MM.1S (cell line): Measurements from ENCODE around the gene RAPGEF4.

Source experiments
- DNase-seq: peaks from one replicate; pipeline ENCODE4 v3.0.0-alpha.2; 2015
- H2AFZ ChIP-seq: fragments of 300-600 bp; sonication (generic); 2 replicates; pipeline ENCODE4 v1.6.0; 2016; ENCODE audit warnings: antibody characterized with exemption, low read length
- H3F3A ChIP-seq: fragments of 300-600 bp; sonication (generic); 2 replicates; pipeline ENCODE4 v1.6.1; 2016; ENCODE audit warnings: mild to moderate bottlenecking, antibody characterized with exemption, low read length, moderate library complexity, mixed read lengths; ENCODE audit not compliant: insufficient read depth
- H3K27ac ChIP-seq: fragments of 300-600 bp; sonication (generic); 2 replicates; pipeline ENCODE4 v1.5.1; 2016; ENCODE audit warnings: mild to moderate bottlenecking, low read length
- H3K27me3 ChIP-seq: fragments of 300-600 bp; sonication (generic); replicated peaks from 2 replicates; pipeline ENCODE4 v1.6.0; 2016; ENCODE audit warnings: low read length; ENCODE audit not compliant: insufficient read depth
- H3K36me3 ChIP-seq: fragments of 300-600 bp; sonication (generic); replicated peaks from 2 replicates; pipeline ENCODE4 v1.6.1; 2016; ENCODE audit warnings: mild to moderate bottlenecking, low read length, mixed read lengths; ENCODE audit not compliant: insufficient read depth
- H3K4me1 ChIP-seq: fragments of 300-600 bp; sonication (generic); 2 replicates; pipeline ENCODE4 v1.6.1; 2016; ENCODE audit warnings: low read length, mixed read lengths
- H3K4me2 ChIP-seq: fragments of 300-600 bp; sonication (generic); 2 replicates; pipeline ENCODE4 v1.6.0; 2016; ENCODE audit warnings: low read depth, low read length
- H3K4me3 ChIP-seq: fragments of 300-600 bp; sonication (generic); 2 replicates; pipeline ENCODE4 v1.5.1; 2016; ENCODE audit warnings: low read length, mixed read lengths
- H3K79me2 ChIP-seq: fragments of 300-600 bp; sonication (generic); 2 replicates; pipeline ENCODE4 v1.6.1; 2016; ENCODE audit warnings: mixed run types, low read length, mixed read lengths
- H3K9ac ChIP-seq: fragments of 300-600 bp; sonication (generic); 2 replicates; pipeline ENCODE4 v1.6.1; 2016; ENCODE audit warnings: low read length, mixed read lengths
- H3K9me2 ChIP-seq: fragments of 300-600 bp; sonication (generic); replicated peaks from 2 replicates; pipeline ENCODE4 v1.6.1; 2016; ENCODE audit warnings: mild to moderate bottlenecking, low read length, mixed read lengths; ENCODE audit not compliant: insufficient read depth
- H3K9me3 ChIP-seq: fragments of 300-600 bp; sonication (generic); replicated peaks from 2 replicates; pipeline ENCODE4 v1.6.1; 2016; ENCODE audit warnings: mild to moderate bottlenecking, low read length, mixed read lengths; ENCODE audit not compliant: insufficient read depth
- H4K20me1 ChIP-seq: fragments of 300-600 bp; sonication (generic); 2 replicates; pipeline ENCODE4 v1.6.1; 2016; ENCODE audit warnings: mild to moderate bottlenecking, low read length, moderate library complexity, mixed read lengths; ENCODE audit not compliant: insufficient read depth
- CTCF ChIP-seq: fragments of 300-600 bp; sonication (generic); IDR thresholded peaks from 2 replicates; pipeline ENCODE4 v1.5.1; 2016; ENCODE audit warnings: antibody characterized with exemption, low read length, mixed read lengths
- EZH2 ChIP-seq: fragments of 300-600 bp; sonication (generic); optimal IDR thresholded peaks from 2 replicates; pipeline ENCODE3; 2017; ENCODE audit warnings: low read depth, mild to moderate bottlenecking, antibody characterized with exemption, low read length, mixed read lengths
- EZH2phosphoT487 ChIP-seq: fragments of 300-600 bp; sonication (generic); IDR thresholded peaks from 2 replicates; pipeline ENCODE4 v1.6.1; 2018; ENCODE audit warnings: antibody characterized with exemption, low read length

The RAPGEF4 gene

DNA sequence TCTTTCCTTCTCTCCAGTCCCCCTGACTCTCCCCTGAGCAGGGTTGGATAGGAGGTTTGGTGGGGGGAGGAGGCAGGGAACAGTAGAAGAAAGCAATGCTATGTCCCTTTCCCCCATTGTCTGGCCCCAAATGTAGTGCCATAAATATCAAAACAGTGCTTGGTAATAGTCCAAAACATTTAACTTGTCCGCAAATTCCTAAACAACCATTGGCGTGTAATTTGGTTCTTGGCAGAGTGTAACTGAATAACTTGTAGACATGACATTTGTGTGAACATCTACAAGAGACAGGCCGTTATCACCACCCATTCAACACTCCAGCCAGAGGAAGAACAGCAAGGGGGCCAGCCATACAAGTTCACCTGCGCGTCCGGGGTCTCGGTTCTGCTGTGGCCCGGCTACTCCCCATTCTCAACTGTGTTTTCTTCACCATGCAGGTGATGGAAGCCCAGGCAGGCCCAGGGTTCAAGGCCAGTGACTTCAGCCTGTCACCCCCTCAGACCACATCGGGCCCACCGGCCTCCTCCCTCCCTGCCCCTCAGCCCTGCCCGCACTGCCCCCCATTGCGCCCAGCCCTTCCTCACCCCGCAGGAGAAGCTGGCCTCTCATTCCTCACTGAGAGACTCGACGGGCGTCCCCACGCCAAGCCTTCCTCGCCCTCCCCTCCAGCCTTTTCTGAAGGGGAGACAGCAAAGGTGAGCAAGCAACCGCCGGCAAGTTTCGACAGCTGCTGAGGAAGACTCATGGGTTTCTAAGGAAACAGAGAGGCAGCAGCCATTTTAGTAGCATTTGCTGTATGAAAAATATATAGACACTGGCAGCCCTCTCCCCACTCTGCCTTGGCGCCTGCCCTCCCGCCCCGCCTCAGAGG lies 699 bp upstream of the RAPGEF4 start:
- Histone ChIP-seq H3K27me3 (no peaks in the 10 kb centered on the region), H3K4me3 (no peak overlapping the region), H3K79me2 (no peaks in the 10 kb centered on the region), H2AFZ (no peak overlapping the region), H3K4me1 (no peaks in the 10 kb centered on the region), H3K9me3 (no peaks in the 10 kb centered on the region), H3F3A (no peaks in the 10 kb centered on the region), H3K36me3 (no peaks in the 10 kb centered on the region), H4K20me1 (no peaks in the 10 kb centered on the region), H3K27ac (no peak overlapping the region), H3K9ac (no peak overlapping the region), H3K4me2 (peak overlapping the region; percentile 15; the same call in 1 of the 2 replicates), H3K9me2 (no peaks in the 10 kb centered on the region)
- no peak for DNase-seq
- TF ChIP-seq CTCF (no peak), EZH2phosphoT487 (no peak), EZH2 (no peak)

GRCh38 chr2:172736424-172737174 lies 954 bp downstream of the RAPGEF4 start:
- Histone ChIP-seq H3K4me2 (no peak overlapping the region), H3K27ac (no peak overlapping the region), H4K20me1 (no peaks in the 10 kb centered on the region), H3F3A (no peaks in the 10 kb centered on the region), H3K27me3 (no peaks in the 10 kb centered on the region), H3K9me2 (no peaks in the 10 kb centered on the region), H3K36me3 (no peaks in the 10 kb centered on the region), H2AFZ (no peak overlapping the region), H3K79me2 (no peaks in the 10 kb centered on the region), H3K9ac (no peak overlapping the region), H3K4me1 (no peaks in the 10 kb centered on the region), H3K4me3 (no peak overlapping the region), H3K9me3 (no peaks in the 10 kb centered on the region)
- no peak for DNase-seq
- TF ChIP-seq EZH2 (no peak), CTCF (no peak), EZH2phosphoT487 (no peak)

- no peaks in the 10 kb centered on the region for H3F3A ChIP-seq
- H3K4me1 ChIP-seq, result no peaks in the 10 kb centered on the region
- no peak for TF ChIP-seq CTCF
- no peak for TF ChIP-seq EZH2
- TF ChIP-seq EZH2phosphoT487, result no peak
- H3K36me3 ChIP-seq, result no peaks in the 10 kb centered on the region
- no peak overlapping the region for H2AFZ ChIP-seq
- no peak overlapping the region for H3K27ac ChIP-seq
- H3K9ac ChIP-seq, result no peak overlapping the region
- no peaks in the 10 kb centered on the region for H3K9me3 ChIP-seq
- no peaks in the 10 kb centered on the region for H3K79me2 ChIP-seq
- no peaks in the 10 kb centered on the region for H3K27me3 ChIP-seq
- H4K20me1 ChIP-seq, result no peaks in the 10 kb centered on the region
- no peak for DNase-seq
- H3K4me2 ChIP-seq, result no peak overlapping the region
- H3K9me2 ChIP-seq, result no peaks in the 10 kb centered on the region
- no peak overlapping the region for H3K4me3 ChIP-seq
Observed at GRCh38 chr2:172739661-172740266, 4.1 kb downstream of the RAPGEF4 start.
